GM23338 (cell line): Measurements from ENCODE around the gene FRMD3. TPM values are rescaled to one million over a fixed set of nuclear protein-coding genes. Genes with fewer than 3 reads are reported as not detected.

ENCODE experiments used
- ATAC-seq: fragments of 200-7000 bp; cut with Tn5 transposase; 3 replicates; pipeline ENCODE4 v1.9.1; 2020
- DNase-seq: peaks from one replicate; pipeline ENCODE4 v3.0.0-alpha.2; 2015; ENCODE audit warnings: low spot score
- H2AFZ ChIP-seq: fragments of 200-600 bp; sonication (generic); 2 replicates; pipeline ENCODE4 v1.8.0; 2016; ENCODE audit warnings: antibody characterized with exemption, mild to moderate bottlenecking, moderate library complexity
- H3F3A ChIP-seq: fragments of 200-600 bp; sonication (generic); replicated peaks from 2 replicates; pipeline ENCODE4 v1.8.0; 2017; ENCODE audit warnings: antibody characterized with exemption, mixed run types, low read depth
- H3K27ac ChIP-seq: fragments of 200-600 bp; sonication (generic); 2 replicates; pipeline ENCODE4 v1.6.1; 2016; ENCODE audit warnings: low read depth
- H3K27me3 ChIP-seq: fragments of 200-600 bp; sonication (generic); 2 replicates; pipeline ENCODE4 v1.8.0; 2016; ENCODE audit warnings: mild to moderate bottlenecking, mixed run types, moderate library complexity; ENCODE audit not compliant: insufficient read depth
- H3K36me3 ChIP-seq: fragments of 200-600 bp; sonication (generic); 2 replicates; pipeline ENCODE4 v1.8.0; 2016; ENCODE audit warnings: mild to moderate bottlenecking; ENCODE audit not compliant: insufficient read depth
- H3K4me1 ChIP-seq: fragments of 200-600 bp; sonication (generic); 2 replicates; pipeline ENCODE4 v1.8.0; 2016; ENCODE audit warnings: mild to moderate bottlenecking, moderate library complexity; ENCODE audit not compliant: insufficient read depth
- H3K4me2 ChIP-seq: fragments of 200-600 bp; sonication (generic); 2 replicates; pipeline ENCODE4 v1.7.1; 2017; ENCODE audit warnings: mixed run types
- H3K4me3 ChIP-seq: fragments of 200-600 bp; sonication (generic); 2 replicates; pipeline ENCODE4 v1.6.1; 2016; ENCODE audit warnings: mixed run types
- H3K79me2 ChIP-seq: fragments of 200-600 bp; sonication (generic); replicated peaks from 2 replicates; pipeline ENCODE4 v1.8.0; 2017; ENCODE audit warnings: mild to moderate bottlenecking; ENCODE audit not compliant: insufficient read depth
- H3K9me2 ChIP-seq: fragments of 200-600 bp; sonication (generic); 2 replicates; pipeline ENCODE4 v1.8.0; 2017; ENCODE audit not compliant: insufficient read depth
- H4K20me1 ChIP-seq: fragments of 200-600 bp; sonication (generic); replicated peaks from 2 replicates; pipeline ENCODE4 v1.8.0; 2017; ENCODE audit warnings: mild to moderate bottlenecking; ENCODE audit not compliant: insufficient read depth
- H3K27ac Mint-ChIP-seq: 2 replicates; pipeline ENCODE4 v1.8.0; 2020; ENCODE audit warnings: inconsistent platforms, mild to moderate bottlenecking, moderate library complexity, mixed read lengths
- H3K27me3 Mint-ChIP-seq: 3 replicates; pipeline ENCODE4 v1.8.0; 2022; ENCODE audit warnings: low read depth, mild to moderate bottlenecking, moderate library complexity, mixed read lengths, inconsistent platforms; ENCODE audit not compliant: insufficient read depth, poor library complexity
- H3K36me3 Mint-ChIP-seq: 3 replicates; pipeline ENCODE4 v1.8.0; 2021; ENCODE audit warnings: low read depth, mild to moderate bottlenecking, inconsistent platforms, moderate library complexity, mixed read lengths
- H3K4me1 Mint-ChIP-seq: 3 replicates; pipeline ENCODE4 v1.8.0; 2020; ENCODE audit warnings: mild to moderate bottlenecking, inconsistent platforms, mixed read lengths
- H3K4me3 Mint-ChIP-seq: 3 replicates; pipeline ENCODE4 v1.8.0; 2021; ENCODE audit warnings: moderate library complexity, mild to moderate bottlenecking, inconsistent platforms, mixed read lengths
- H3K9me3 Mint-ChIP-seq: 3 replicates; pipeline ENCODE4 v1.8.0; 2020; ENCODE audit warnings: moderate library complexity, mild to moderate bottlenecking, inconsistent platforms, mixed read lengths
- EZH2 ChIP-seq: fragments of 200-600 bp; sonication (generic); IDR thresholded peaks from one replicate; pipeline ENCODE4 v1.8.0; 2017; ENCODE audit warnings: antibody characterized with exemption, mild to moderate bottlenecking, low read depth; ENCODE audit not compliant: unreplicated experiment
- JUNB ChIP-seq: IDR thresholded peaks from one replicate; pipeline ENCODE4 v1.6.1; 2016; ENCODE audit warnings: antibody characterized with exemption; ENCODE audit not compliant: unreplicated experiment
- NANOG ChIP-seq: IDR thresholded peaks from 2 replicates; pipeline ENCODE4 v1.6.1; 2016; ENCODE audit warnings: antibody characterized with exemption, borderline replicate concordance
- ZNF331 ChIP-seq: fragments of 250-450 bp; sonication (Bioruptor Pico); IDR thresholded peaks from 2 replicates; pipeline ENCODE4 v1.5.0; 2020; ENCODE audit warnings: low read depth, mild to moderate bottlenecking, moderate library complexity
- polyA plus RNA-seq: library from polyadenylated mRNA; unstranded; fragments of >200 nt; fragmentation: Nextera tagmentation; extraction: Ambion mirVana; gene quantifications from 2 replicates; pipeline ENCODE4 v1.2.1, GENCODE V29; 2016
- total RNA-seq: library from RNA; depleted of rRNA; stranded (reverse); fragments of >200 nt; shearing (Covaris generic); gene quantifications from 2 replicates; pipeline ENCODE4 v1.2.3, GENCODE V29; 2014
- TF ChIP-seq, protein P1 (sequence below): IDR thresholded peaks from one replicate; pipeline ENCODE4 v1.6.1; 2018; ENCODE audit warnings: antibody characterized with exemption; ENCODE audit not compliant: unreplicated experiment
- TF ChIP-seq, protein P2 (sequence below): fragments of 250-450 bp; sonication (Bioruptor Pico); IDR thresholded peaks from 2 replicates; pipeline ENCODE4 v1.5.0; 2020; ENCODE audit warnings: mild to moderate bottlenecking, moderate library complexity

FRMD3 gene
- total and polyA plus RNA-seq, 2 experiments from 2014 or later = 0.47 to 1.2 TPM

DNA sequence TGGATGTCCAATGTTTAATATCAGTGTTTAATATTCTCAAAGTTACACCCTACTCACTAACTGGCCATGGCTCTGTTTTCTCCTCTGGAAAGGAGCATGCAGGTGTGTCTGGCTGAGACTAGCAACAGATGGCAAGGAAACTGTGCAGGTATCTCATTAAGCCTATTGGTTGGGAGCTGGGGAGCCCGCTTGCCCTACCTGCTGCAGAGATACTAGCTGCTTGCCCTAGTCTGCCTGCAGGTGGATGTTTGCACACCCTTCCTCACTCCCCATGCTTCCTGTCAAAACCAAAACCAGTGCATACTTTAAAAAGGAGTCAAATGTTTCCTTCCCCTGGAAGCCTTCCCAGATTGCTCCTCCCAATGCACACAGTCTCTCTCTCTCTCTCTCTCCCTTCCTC is 247.0 kb downstream of the FRMD3 start:
- peaks cover 5% of the 10 kb centered on the region for H3K27me3 Mint-ChIP-seq
- no peak overlapping the region for H3K4me2 ChIP-seq
- no peaks in the 10 kb centered on the region for H3K79me2 ChIP-seq
- peaks cover 3% of the 10 kb centered on the region; the same call in 1 of the 3 replicates for H3K4me1 Mint-ChIP-seq
- ATAC-seq (no peak), DNase-seq (no peak)
- H3K9me2 ChIP-seq = peaks cover 11% of the 10 kb centered on the region
- no peaks in the 10 kb centered on the region; the same call in 2 of the 3 replicates for H3K36me3 Mint-ChIP-seq
- H3F3A ChIP-seq = no peaks in the 10 kb centered on the region
- no peak overlapping the region for H3K27ac Mint-ChIP-seq
- no peak overlapping the region for H3K4me3 ChIP-seq
- no peak for TF ChIP-seq EZH2
- TF ChIP-seq NANOG = no peak
- no peak for TF ChIP-seq JUNB
- TF ChIP-seq ZNF331 (CRISPR knock-in tag) = no peak
- TF ChIP-seq, protein P1, sequence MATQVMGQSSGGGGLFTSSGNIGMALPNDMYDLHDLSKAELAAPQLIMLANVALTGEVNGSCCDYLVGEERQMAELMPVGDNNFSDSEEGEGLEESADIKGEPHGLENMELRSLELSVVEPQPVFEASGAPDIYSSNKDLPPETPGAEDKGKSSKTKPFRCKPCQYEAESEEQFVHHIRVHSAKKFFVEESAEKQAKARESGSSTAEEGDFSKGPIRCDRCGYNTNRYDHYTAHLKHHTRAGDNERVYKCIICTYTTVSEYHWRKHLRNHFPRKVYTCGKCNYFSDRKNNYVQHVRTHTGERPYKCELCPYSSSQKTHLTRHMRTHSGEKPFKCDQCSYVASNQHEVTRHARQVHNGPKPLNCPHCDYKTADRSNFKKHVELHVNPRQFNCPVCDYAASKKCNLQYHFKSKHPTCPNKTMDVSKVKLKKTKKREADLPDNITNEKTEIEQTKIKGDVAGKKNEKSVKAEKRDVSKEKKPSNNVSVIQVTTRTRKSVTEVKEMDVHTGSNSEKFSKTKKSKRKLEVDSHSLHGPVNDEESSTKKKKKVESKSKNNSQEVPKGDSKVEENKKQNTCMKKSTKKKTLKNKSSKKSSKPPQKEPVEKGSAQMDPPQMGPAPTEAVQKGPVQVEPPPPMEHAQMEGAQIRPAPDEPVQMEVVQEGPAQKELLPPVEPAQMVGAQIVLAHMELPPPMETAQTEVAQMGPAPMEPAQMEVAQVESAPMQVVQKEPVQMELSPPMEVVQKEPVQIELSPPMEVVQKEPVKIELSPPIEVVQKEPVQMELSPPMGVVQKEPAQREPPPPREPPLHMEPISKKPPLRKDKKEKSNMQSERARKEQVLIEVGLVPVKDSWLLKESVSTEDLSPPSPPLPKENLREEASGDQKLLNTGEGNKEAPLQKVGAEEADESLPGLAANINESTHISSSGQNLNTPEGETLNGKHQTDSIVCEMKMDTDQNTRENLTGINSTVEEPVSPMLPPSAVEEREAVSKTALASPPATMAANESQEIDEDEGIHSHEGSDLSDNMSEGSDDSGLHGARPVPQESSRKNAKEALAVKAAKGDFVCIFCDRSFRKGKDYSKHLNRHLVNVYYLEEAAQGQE = no peak
- TF ChIP-seq, protein P2, sequence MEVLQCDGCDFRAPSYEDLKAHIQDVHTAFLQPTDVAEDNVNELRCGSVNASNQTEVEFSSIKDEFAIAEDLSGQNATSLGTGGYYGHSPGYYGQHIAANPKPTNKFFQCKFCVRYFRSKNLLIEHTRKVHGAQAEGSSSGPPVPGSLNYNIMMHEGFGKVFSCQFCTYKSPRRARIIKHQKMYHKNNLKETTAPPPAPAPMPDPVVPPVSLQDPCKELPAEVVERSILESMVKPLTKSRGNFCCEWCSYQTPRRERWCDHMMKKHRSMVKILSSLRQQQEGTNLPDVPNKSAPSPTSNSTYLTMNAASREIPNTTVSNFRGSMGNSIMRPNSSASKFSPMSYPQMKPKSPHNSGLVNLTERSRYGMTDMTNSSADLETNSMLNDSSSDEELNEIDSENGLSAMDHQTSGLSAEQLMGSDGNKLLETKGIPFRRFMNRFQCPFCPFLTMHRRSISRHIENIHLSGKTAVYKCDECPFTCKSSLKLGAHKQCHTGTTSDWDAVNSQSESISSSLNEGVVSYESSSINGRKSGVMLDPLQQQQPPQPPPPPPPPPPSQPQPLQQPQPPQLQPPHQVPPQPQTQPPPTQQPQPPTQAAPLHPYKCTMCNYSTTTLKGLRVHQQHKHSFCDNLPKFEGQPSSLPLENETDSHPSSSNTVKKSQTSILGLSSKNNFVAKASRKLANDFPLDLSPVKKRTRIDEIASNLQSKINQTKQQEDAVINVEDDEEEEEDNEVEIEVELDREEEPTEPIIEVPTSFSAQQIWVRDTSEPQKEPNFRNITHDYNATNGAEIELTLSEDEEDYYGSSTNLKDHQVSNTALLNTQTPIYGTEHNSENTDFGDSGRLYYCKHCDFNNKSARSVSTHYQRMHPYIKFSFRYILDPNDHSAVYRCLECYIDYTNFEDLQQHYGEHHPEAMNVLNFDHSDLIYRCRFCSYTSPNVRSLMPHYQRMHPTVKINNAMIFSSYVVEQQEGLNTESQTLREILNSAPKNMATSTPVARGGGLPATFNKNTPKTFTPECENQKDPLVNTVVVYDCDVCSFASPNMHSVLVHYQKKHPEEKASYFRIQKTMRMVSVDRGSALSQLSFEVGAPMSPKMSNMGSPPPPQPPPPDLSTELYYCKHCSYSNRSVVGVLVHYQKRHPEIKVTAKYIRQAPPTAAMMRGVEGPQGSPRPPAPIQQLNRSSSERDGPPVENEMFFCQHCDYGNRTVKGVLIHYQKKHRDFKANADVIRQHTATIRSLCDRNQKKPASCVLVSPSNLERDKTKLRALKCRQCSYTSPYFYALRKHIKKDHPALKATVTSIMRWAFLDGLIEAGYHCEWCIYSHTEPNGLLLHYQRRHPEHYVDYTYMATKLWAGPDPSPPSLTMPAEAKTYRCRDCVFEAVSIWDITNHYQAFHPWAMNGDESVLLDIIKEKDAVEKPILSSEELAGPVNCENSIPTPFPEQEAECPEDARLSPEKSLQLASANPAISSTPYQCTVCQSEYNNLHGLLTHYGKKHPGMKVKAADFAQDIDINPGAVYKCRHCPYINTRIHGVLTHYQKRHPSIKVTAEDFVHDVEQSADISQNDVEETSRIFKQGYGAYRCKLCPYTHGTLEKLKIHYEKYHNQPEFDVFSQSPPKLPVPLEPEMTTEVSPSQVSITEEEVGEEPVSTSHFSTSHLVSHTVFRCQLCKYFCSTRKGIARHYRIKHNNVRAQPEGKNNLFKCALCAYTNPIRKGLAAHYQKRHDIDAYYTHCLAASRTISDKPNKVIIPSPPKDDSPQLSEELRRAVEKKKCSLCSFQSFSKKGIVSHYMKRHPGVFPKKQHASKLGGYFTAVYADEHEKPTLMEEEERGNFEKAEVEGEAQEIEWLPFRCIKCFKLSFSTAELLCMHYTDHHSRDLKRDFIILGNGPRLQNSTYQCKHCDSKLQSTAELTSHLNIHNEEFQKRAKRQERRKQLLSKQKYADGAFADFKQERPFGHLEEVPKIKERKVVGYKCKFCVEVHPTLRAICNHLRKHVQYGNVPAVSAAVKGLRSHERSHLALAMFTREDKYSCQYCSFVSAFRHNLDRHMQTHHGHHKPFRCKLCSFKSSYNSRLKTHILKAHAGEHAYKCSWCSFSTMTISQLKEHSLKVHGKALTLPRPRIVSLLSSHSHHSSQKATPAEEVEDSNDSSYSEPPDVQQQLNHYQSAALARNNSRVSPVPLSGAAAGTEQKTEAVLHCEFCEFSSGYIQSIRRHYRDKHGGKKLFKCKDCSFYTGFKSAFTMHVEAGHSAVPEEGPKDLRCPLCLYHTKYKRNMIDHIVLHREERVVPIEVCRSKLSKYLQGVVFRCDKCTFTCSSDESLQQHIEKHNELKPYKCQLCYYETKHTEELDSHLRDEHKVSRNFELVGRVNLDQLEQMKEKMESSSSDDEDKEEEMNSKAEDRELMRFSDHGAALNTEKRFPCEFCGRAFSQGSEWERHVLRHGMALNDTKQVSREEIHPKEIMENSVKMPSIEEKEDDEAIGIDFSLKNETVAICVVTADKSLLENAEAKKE (CRISPR knock-in tag) = no peak
- H4K20me1 ChIP-seq = no peaks in the 10 kb centered on the region
- H2AFZ ChIP-seq = no peak overlapping the region
- H3K27ac ChIP-seq = no peak overlapping the region
- no peaks in the 10 kb centered on the region for H3K36me3 ChIP-seq
- no peak overlapping the region for H3K4me3 Mint-ChIP-seq
- H3K9me3 Mint-ChIP-seq = no peaks in the 10 kb centered on the region
- no peaks in the 10 kb centered on the region for H3K27me3 ChIP-seq
- H3K4me1 ChIP-seq = no peaks in the 10 kb centered on the region
